Uterus (tissue), 2 donors: ENCODE measurements around the gene VAMP4.

Experiments
- POLR2A ChIP-seq, 2 donors: fragments of 450-650 bp; IDR thresholded peaks; one replicate each; pipeline ENCODE4 v1.6.1; 2016; ENCODE audit warnings: antibody characterized with exemption in 2 of 2, mild to moderate bottlenecking in 1 of 2, moderate library complexity in 1 of 2
- TF ChIP-seq, protein P1 (sequence below), 4 experiments: fragments of 200-600 bp in 2 of 4; fragments of 450-650 bp in 2 of 4; sonication (generic) in 2 of 4; IDR thresholded peaks; one replicate each; pipeline ENCODE4 v1.5.1; 2016 to 2019; ENCODE audit warnings: antibody characterized with exemption in 4 of 4, mild to moderate bottlenecking in 2 of 4, moderate library complexity in 1 of 4

DNA sequence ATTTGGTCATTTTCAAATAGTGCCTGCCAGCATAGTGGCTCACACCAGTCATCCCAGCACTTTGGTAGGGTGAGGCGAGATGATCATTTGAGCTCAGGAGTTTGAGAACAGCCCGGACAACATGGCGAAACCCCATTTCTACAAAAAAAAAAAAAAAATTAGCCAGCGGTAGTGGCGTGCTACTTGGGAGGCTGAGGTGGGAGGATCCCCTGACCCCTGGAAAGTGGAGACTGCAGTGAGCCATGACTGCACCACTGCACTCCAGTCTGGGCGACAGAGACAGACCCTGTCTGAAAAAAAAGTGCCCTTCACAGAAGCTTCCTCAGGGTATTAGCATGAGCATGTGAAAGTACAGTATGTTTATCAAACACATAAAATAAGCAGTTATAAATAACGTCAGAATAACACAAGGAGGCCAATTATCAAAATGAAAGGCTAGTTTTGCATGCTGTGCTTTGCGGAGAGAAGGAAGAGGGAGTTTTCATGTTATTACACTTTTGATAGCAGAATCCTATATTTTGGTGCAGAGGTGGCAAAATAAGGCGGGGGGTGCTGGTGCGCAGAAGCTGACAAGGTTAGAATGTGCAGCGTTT lies 38.8 kb upstream of the VAMP4 start:
- TF ChIP-seq, protein P1, sequence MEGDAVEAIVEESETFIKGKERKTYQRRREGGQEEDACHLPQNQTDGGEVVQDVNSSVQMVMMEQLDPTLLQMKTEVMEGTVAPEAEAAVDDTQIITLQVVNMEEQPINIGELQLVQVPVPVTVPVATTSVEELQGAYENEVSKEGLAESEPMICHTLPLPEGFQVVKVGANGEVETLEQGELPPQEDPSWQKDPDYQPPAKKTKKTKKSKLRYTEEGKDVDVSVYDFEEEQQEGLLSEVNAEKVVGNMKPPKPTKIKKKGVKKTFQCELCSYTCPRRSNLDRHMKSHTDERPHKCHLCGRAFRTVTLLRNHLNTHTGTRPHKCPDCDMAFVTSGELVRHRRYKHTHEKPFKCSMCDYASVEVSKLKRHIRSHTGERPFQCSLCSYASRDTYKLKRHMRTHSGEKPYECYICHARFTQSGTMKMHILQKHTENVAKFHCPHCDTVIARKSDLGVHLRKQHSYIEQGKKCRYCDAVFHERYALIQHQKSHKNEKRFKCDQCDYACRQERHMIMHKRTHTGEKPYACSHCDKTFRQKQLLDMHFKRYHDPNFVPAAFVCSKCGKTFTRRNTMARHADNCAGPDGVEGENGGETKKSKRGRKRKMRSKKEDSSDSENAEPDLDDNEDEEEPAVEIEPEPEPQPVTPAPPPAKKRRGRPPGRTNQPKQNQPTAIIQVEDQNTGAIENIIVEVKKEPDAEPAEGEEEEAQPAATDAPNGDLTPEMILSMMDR (IDR thresholded peaks at IDR 0.05): no peak
- TF ChIP-seq POLR2A (IDR thresholded peaks at IDR 0.05): no peak
